ENCODE results near the gene KLC4.
A peak's percentile ranks its signal among the peaks of the same experiment; 100 is the strongest.

The KLC4 gene

GRCh38 chr6:43059168-43060033 lies at the start of gene KLC4, which contains the start of gene MRPL2:
TSS of gene KLC4 (plus strand) at chr6:43059631. CDS start at chr6:43061336, 1,705 bp downstream.
TSS of gene MRPL2 (minus strand) at chr6:43059434. CDS start at chr6:43059381, 53 bp downstream.
- peak; percentile 98 for DNase-seq (ENCODE audit: low spot score)

- no peak for DNase-seq (ENCODE audit: low spot score)
Observed at GRCh38 chr6:43011207-43011606, 48.2 kb upstream of the KLC4 start.

GRCh38 chr6:43012364-43012763 lies 47.1 kb upstream of the KLC4 start:
- DNase-seq (ENCODE audit: low spot score): no peak

GRCh38 chr6:43013097-43013842 lies 46.2 kb upstream of the KLC4 start:
- DNase-seq (ENCODE audit: low spot score): peak; percentile 18

GRCh38 chr6:43013843-43014433 lies 45.5 kb upstream of the KLC4 start, which contains the start of the genes KLHDC3 and MEA1:
TSS of gene KLHDC3 (plus strand) at chr6:43014249. CDS start at chr6:43017193, 2,944 bp downstream.
TSS of gene MEA1 (minus strand) at chr6:43013946. CDS start at chr6:43013813, 133 bp downstream.
- peak; percentile 99 for DNase-seq (ENCODE audit: low spot score)

GRCh38 chr6:43014434-43014909 lies 45.0 kb upstream of the KLC4 start:
- DNase-seq (ENCODE audit: low spot score): peak; percentile 61

GRCh38 chr6:43016176-43016942 lies 43.1 kb upstream of the KLC4 start:
- DNase-seq (ENCODE audit: low spot score): no peak

- no peak for DNase-seq (ENCODE audit: low spot score)
Observed at GRCh38 chr6:43016943-43017334, 42.5 kb upstream of the KLC4 start.

GRCh38 chr6:43019152-43019551 lies 40.3 kb upstream of the KLC4 start:
- DNase-seq (ENCODE audit: low spot score): no peak

GRCh38 chr6:43020052-43020705 lies 39.3 kb upstream of the KLC4 start:
- DNase-seq (ENCODE audit: low spot score): no peak

GRCh38 chr6:43020847-43021246 lies 38.6 kb upstream of the KLC4 start:
- DNase-seq (ENCODE audit: low spot score): peak; percentile 28

GRCh38 chr6:43021270-43022047 lies 38.0 kb upstream of the KLC4 start, which contains the start of gene RRP36:
TSS of gene RRP36 (plus strand) at chr6:43021623. CDS start at chr6:43021655, 32 bp downstream.
- peak; percentile 90 for DNase-seq (ENCODE audit: low spot score)

GRCh38 chr6:43024436-43024835 lies 35.0 kb upstream of the KLC4 start:
- no peak for DNase-seq (ENCODE audit: low spot score)

- no peak for DNase-seq (ENCODE audit: low spot score)
Observed at GRCh38 chr6:43026365-43026764, 33.1 kb upstream of the KLC4 start.

GRCh38 chr6:43029120-43029519 lies 30.3 kb upstream of the KLC4 start:
- no peak for DNase-seq (ENCODE audit: low spot score)

GRCh38 chr6:43032326-43032725 lies 27.1 kb upstream of the KLC4 start:
- DNase-seq (ENCODE audit: low spot score): no peak

GRCh38 chr6:43033496-43034189 lies 25.8 kb upstream of the KLC4 start:
- DNase-seq (ENCODE audit: low spot score): no peak

- DNase-seq (ENCODE audit: low spot score): no peak
Observed at GRCh38 chr6:43034190-43034525, 25.3 kb upstream of the KLC4 start.

GRCh38 chr6:43035495-43036194 lies 23.8 kb upstream of the KLC4 start:
- no peak for DNase-seq (ENCODE audit: low spot score)

Measured in AG08396 (cell line).